Neutrophil (primary cell): ENCODE results near the gene TMEM8B.

Experiments
- H3K27ac ChIP-seq: fragments of 200-600 bp; sonication (generic); 2 replicates; pipeline ENCODE4 v1.5.1; 2016; ENCODE audit warnings: mild to moderate bottlenecking, moderate library complexity
- H3K27me3 ChIP-seq: fragments of 200-600 bp; sonication (generic); 2 replicates; pipeline ENCODE4 v1.6.0; 2016; ENCODE audit warnings: mild to moderate bottlenecking
- H3K36me3 ChIP-seq: fragments of 200-600 bp; sonication (generic); 2 replicates; pipeline ENCODE4 v1.5.1; 2017
- H3K4me1 ChIP-seq, 2 experiments: fragments of 200-600 bp in 1 of 2; sonication (generic) in 1 of 2; 1 replicate in 1 of 2; 2 replicates in 1 of 2; pipeline versions ENCODE4 v1.5.1 to v1.6.1; 2013 to 2016; ENCODE audit warnings: low read depth in 1 of 2, low read length in 1 of 2, mild to moderate bottlenecking in 1 of 2, moderate library complexity in 1 of 2; ENCODE audit not compliant: control insufficient read depth in 1 of 2, insufficient read depth in 1 of 2
- H3K4me3 ChIP-seq, 2 experiments: fragments of 200-600 bp in 1 of 2; sonication (generic) in 1 of 2; 1 replicate in 1 of 2; 2 replicates in 1 of 2; pipeline ENCODE4 v1.5.1; 2013 to 2016; ENCODE audit warnings: low read depth in 1 of 2, low read length in 1 of 2, mild to moderate bottlenecking in 1 of 2, moderate library complexity in 1 of 2
- H3K9me3 ChIP-seq: fragments of 200-600 bp; sonication (generic); 2 replicates; pipeline ENCODE4 v1.5.1; 2016
- CTCF ChIP-seq: fragments of 200-600 bp; sonication (generic); IDR thresholded peaks from 2 replicates; pipeline ENCODE4 v1.5.1; 2016; ENCODE audit warnings: antibody characterized with exemption

Gene TMEM8B

GRCh38 chr9:35829084-35829763 lies at the start of gene TMEM8B:
Gene TMEM8B, plus strand, starts transcription at chr9:35829228. Its CDS starts 220 bp downstream, at chr9:35829448.
- peaks cover 28 to 39% of the 10 kb centered on the region in 2 experiments for H3K4me1 ChIP-seq
- H3K36me3 ChIP-seq, result no peaks in the 10 kb centered on the region
- H3K4me3 ChIP-seq, result peak within 1 kb of the TSS; percentile 69 to 83
- H3K9me3 ChIP-seq, result no peaks in the 10 kb centered on the region
- H3K27me3 ChIP-seq, result peaks cover 63% of the 10 kb centered on the region
- no peak for TF ChIP-seq CTCF
- peak within 1 kb of the TSS; percentile 55 for H3K27ac ChIP-seq

GRCh38 chr9:35781066-35781465 lies 48.0 kb upstream of the TMEM8B start:
- TF ChIP-seq CTCF, result no peak
- Histone ChIP-seq H3K4me3 (no peak overlapping the region), H3K36me3 (no peaks in the 10 kb centered on the region)

GRCh38 chr9:35783418-35783817 lies 45.6 kb upstream of the TMEM8B start:
- no peak overlapping the region for H3K4me3 ChIP-seq
- no peaks in the 10 kb centered on the region for H3K9me3 ChIP-seq
- no peaks in the 10 kb centered on the region for H3K27me3 ChIP-seq
- no peak overlapping the region for H3K27ac ChIP-seq
- no peaks in the 10 kb centered on the region for H3K4me1 ChIP-seq
- no peak for TF ChIP-seq CTCF
- H3K36me3 ChIP-seq, result no peaks in the 10 kb centered on the region

More at GRCh38 chr9:35781066-35781465, 48.0 kb upstream of the TMEM8B start:
- Histone ChIP-seq H3K27me3 (no peaks in the 10 kb centered on the region), H3K27ac (no peak overlapping the region), H3K4me1 (peaks cover 0 to under 1% of the 10 kb centered on the region in 2 experiments), H3K9me3 (no peaks in the 10 kb centered on the region)

- Histone ChIP-seq H3K4me1 (no peaks in the 10 kb centered on the region), H3K4me3 (no peak overlapping the region), H3K9me3 (no peaks in the 10 kb centered on the region), H3K27ac (no peak overlapping the region), H3K36me3 (no peaks in the 10 kb centered on the region), H3K27me3 (peaks cover 36% of the 10 kb centered on the region)
- no peak for TF ChIP-seq CTCF
These were observed 39.5 kb upstream of the TMEM8B start for GRCh38 chr9:35789541-35789940.

- Histone ChIP-seq H3K9me3 (no peaks in the 10 kb centered on the region), H3K4me3 (no peak overlapping the region), H3K36me3 (no peaks in the 10 kb centered on the region), H3K27ac (no peak overlapping the region), H3K4me1 (no peaks in the 10 kb centered on the region), H3K27me3 (peaks cover 36% of the 10 kb centered on the region)
- TF ChIP-seq CTCF, result no peak
These were observed 39.0 kb upstream of the TMEM8B start for GRCh38 chr9:35790025-35790384.
